ENCODE results near the gene FNIP2.

DNA sequence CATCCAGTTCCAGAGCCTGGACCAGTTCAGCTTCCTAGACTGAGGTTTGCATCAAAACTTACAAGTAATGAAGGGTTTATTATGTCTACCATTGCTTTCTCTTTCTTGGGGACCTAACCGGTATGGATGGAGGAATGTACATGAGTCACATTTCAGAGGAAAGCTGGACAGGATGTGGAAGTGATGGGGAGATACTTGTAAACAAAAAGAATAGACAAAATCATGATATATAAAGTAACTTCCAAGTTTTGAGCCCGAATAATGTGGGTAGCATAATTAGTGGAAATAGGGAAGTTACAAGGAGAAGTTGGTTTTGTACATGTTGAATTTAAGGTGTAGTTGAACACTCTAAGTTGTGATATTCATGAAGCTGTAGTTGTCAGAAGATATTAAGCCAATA is 15.0 kb downstream of the FNIP2 start:
- no peak for TF ChIP-seq EP300 (IDR thresholded peaks at IDR 0.05; ENCODE audit: borderline replicate concordance)
- TF ChIP-seq TEAD4 (IDR thresholded peaks at IDR 0.05) = no peak
- no peak for TF ChIP-seq RAD21 (IDR thresholded peaks at IDR 0.05; ENCODE audit: low read depth)
